Effector CD8-positive, alpha-beta T cell (primary cell): ENCODE data around the gene HSD11B1L.
A peak's percentile ranks its signal among the peaks of the same experiment; 100 is the strongest.

ENCODE experiments used
- DNase-seq: peaks from one replicate; lab custom pipeline; 2025; lab: John Stamatoyannopoulos, UW
- total RNA-seq, 4 experiments: gene quantifications; one replicate each; lab custom pipeline; 2026; lab: John Stamatoyannopoulos, UW

The HSD11B1L gene, protein sequence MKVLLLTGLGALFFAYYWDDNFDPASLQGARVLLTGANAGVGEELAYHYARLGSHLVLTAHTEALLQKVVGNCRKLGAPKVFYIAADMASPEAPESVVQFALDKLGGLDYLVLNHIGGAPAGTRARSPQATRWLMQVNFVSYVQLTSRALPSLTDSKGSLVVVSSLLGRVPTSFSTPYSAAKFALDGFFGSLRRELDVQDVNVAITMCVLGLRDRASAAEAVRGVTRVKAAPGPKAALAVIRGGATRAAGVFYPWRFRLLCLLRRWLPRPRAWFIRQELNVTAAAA
- 2.3 to 3.3 (median 2.9) reads per million in 4 experiments for total RNA-seq

GRCh38 chr19:5680437-5681368, at the start of gene HSD11B1L, which contains the start of gene MICOS13:
HSD11B1L (plus strand) TSS chr19:5681027; CDS start chr19:5684833, 3,806 bp downstream.
MICOS13 (minus strand) TSS chr19:5680516; CDS start chr19:5680486, 30 bp downstream.
- DNase-seq: peak; percentile 98

DNA sequence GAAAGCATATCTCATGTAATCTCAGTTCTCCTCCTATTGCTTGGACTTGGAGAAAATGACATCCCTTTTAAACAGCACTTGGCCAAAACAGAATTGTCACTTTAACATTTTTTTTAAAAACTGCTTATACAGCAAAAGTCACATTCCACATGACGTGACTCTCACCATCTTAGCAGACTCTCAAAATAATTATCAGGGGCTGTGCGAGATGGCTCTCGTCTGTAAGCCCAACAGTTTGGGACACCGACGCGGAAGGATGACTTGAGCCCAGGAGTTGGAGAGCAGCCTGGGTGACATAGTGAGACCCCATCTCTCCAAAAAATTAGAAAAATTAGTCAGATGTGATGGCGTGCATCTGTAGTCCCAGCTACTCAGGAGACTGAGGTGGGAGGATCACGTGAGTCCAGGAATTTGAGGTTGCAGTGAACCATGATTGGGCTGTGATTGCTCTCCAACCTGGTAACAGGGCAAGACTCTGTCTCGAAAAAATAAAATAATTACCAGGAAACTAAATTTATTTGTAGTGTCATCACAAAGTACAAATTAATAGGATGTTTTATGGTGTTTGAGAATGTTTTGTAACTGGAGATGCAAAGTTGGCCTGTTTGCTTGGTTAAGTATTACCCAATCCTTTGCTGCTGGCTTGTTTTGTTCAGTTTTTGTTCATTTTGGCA, 49.1 kb upstream of the HSD11B1L start:
- DNase-seq: no peak

DNA sequence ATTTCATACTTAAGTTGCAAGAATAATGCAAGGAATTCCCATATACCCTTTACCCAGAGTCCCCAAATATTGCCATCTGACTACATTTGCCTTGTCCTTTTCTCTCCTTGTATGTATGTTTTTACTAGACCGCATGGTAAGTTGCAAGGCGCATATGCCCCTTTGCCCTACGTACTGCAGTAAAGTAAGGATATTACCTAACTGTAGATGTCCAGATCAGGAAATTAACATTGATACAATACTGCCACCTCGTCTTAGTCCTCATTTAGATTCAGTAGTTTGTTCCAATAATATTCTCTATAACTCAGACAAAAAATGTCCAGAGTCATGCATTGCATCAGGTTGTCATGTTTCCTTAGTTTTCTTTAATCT, 48.6 kb upstream of the HSD11B1L start:
- no peak for DNase-seq

- no peak for DNase-seq
Measured at GRCh38 chr19:5632657-5633056, 48.2 kb upstream of the HSD11B1L start.

DNA sequence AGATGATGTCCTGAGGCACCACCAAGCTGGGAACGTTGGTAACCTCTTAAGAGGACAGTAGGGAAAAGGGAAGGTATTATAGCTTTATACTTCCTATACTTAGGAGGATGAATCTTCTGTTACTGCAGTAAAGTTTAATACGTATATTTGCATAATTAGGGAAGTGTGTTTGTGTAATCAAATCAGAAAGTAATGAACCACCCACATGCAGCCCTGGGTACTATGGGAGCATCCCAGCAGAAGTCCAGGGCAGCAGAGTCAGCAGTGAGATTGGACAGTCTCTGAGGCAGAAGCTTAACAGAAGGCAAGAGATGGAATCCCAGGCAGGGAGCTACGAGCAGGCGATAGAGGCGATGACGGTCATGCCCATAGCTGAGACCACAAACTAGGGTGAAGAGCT, 45.4 kb upstream of the HSD11B1L start:
- no peak for DNase-seq

GRCh38 chr19:5637971-5638370, 42.9 kb upstream of the HSD11B1L start:
- DNase-seq: no peak

GRCh38 chr19:5641171-5641570, 39.7 kb upstream of the HSD11B1L start:
- DNase-seq: no peak

DNA sequence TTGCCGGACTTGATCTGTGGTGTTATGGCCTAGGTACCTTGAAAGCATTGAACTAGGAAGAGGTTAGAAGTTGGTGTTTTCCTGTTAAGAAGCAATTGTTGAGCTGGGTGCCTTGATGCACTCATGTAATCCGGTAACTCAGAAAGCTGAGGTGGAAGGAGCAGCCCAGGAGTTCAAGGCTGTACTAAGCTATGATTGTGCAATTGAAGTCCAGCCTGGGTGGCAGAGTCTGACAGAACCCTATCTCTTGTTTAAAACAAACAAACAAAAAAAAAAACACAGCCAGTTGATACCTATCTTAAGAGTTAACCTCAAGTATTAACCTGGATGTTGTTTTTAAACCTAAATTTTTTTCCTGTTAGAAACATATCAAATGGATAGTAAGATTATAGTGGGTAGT, 38.6 kb upstream of the HSD11B1L start:
- DNase-seq: no peak

DNA sequence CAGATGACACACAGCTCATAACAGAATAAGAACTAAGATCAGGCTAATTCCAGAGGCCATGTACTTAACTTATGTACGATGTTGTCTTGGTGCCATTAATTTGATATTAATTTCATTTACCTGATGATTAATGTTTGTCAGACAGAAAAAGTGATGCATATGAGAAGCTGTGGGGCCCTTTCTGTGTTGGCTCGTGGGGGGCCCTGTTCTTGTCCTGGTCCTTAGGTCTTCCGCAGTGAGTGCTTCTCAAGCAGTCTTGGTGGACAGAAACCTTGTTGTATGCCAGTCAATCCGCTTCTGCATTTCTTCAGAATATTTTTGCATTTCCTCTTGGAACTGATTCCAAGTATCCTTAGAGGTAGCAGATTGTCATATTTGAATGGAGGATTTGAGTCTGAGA, 37.8 kb upstream of the HSD11B1L start:
- DNase-seq: no peak

- DNase-seq: no peak
Measured at GRCh38 chr19:5644037-5644436, 36.8 kb upstream of the HSD11B1L start.

GRCh38 chr19:5645409-5645808, 35.4 kb upstream of the HSD11B1L start:
- DNase-seq: no peak

DNA sequence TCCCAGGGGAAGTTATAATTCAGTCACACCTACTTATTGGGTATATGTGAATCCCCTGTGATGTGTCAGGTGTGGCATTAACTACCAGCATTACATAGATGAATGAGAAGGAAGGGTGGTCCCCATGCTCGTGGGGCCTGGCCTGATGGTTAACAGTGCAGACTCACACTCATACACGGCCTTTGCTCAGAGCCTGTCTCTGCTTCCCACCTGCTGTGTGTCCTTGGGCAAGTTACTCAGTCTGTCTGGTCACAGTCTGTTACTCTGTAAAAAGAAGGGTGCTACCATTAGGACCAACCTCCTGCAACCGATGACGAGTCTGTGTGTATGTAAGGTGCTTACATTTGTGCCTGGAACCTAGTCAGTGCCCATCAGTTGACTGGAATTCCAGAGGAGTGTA, 34.1 kb upstream of the HSD11B1L start:
- DNase-seq: no peak

- DNase-seq: no peak
Measured at GRCh38 chr19:5648464-5648863, 32.4 kb upstream of the HSD11B1L start.

DNA sequence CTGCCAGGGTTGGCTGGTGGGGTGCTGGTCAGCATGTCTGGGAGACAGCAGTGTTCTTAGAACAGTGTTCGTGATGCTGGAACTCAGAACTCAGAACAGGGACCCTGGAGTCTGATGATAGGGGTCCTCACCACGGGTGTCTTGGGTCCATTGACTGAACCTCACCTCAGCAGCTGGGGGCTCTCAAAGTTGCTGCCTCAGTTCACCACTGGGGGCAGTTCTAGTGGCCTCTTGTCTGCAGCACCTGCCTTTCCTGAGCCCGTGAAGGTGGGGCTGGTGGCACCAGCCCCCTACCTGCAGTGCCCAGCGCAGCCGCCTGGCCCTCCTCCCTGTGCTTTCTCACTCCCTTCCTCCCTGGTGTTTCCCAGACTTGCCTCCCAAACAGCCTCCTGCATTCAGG, 29.5 kb upstream of the HSD11B1L start:
- no peak for DNase-seq

- no peak for DNase-seq
Measured at GRCh38 chr19:5652261-5652660, 28.6 kb upstream of the HSD11B1L start.

DNA sequence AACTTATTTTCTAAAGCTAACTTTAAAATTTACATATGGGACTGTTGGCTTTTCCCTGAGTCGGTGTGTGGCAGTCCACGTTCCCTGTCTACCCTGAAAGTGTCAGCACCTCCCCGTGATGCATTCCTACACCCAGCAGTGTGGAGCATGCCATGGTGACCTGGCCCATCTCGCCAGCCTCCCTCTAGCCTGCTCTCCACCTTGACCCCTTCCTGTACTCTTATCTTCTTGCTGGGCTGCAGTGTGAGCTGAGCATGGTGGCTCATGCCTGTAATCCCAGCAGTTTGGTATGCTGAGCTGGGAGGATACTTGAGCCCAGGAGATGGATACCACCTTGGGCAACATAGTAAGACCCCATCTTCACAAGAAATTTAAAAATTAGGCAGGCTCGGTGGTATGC, 25.9 kb upstream of the HSD11B1L start:
- DNase-seq: no peak

DNA sequence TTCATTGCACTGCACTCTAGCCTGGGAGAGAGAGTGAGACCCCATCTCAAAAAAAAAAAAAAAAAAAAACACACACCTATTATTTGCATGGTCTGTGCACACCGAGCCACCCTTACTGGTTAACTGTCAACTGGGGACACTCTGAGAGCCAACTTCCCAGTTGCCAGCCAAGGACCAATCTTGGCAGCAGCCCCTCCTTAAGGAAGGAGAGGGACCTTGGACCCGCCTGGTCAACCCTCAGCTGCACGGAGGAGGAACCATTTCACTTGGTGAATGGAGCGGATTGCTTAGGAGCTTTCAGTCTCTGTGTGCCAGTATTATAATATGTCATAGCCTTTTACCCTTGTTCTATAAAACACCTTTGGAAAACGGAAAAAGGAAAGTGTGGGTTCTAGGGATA, 25.4 kb upstream of the HSD11B1L start:
- DNase-seq: no peak

GRCh38 chr19:5661483-5661882, 19.3 kb upstream of the HSD11B1L start:
- no peak for DNase-seq

DNA sequence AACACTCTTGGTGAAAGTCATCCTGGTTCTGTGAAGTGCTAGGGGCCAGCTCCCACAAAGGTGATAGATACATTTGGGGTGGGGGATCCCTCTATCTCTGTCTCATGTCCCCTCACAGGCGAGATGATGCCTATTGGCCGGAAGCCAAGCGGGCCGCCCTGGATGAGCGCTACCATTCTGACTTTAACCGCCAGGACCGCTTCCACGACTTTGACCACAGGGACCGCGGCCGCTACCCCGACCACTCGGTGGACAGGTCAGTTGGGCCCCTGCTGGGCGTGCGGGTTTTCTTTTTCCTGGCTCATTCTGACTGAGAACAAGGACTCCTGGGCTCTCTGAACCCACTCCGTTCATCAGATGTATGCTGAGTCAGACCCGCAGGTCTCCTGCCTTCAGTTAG, 16.9 kb upstream of the HSD11B1L start:
- no peak for DNase-seq

- no peak for DNase-seq
Measured at GRCh38 chr19:5664515-5664914, 16.3 kb upstream of the HSD11B1L start.

DNA sequence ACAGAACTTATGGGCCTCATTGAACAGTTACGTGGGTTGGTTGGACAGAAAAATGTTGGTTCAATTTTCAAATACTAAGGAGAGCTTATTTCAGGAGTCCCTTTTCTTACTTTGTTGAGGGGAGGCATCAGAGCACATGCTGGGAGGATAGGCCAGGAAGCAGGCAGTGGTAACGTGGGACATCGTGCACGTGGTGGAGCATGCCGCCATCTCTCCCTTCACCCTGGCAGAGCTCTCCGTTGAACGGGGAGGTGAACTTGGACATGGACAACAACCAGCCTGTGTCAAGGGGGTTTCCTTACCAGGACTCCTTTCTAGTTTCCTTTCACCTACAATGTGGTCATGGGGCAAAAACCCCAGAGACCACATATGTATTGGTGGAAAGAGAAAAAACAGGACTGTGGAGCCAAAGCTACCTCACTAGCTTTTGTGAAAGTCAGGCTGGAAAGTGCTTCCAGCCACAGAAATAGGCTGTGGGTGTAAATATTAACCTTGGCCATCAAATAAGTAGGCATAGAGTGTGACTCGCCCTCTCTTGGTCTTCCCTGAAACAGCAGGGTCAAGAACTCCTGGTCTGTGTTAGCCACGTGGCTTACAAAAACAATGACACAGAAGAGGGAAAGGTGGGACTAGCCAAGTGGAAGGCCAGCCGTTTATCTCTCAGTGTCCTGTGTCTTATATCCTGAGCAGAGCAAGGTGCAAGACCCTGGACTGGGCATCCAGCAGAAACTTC, 14.9 kb upstream of the HSD11B1L start:
- DNase-seq: no peak
